K562 (cell line): Measurements from ENCODE around the gene HIPK2.

ENCODE experiments used
- CREM ChIP-seq: IDR thresholded peaks from 2 replicates; pipeline ENCODE4 v1.6.1; 2014; ENCODE audit warnings: antibody characterized with exemption, low read depth
- MAFK ChIP-seq: IDR thresholded peaks from 2 replicates; pipeline ENCODE4 v1.6.1; 2011; ENCODE audit warnings: low read length, improper control_type of control experiment
- RCOR1 ChIP-seq, 2 experiments: IDR thresholded peaks; 2 replicates each; pipeline ENCODE4 v1.6.1; 2012; ENCODE audit warnings: low read depth in 2 of 2, low read length in 2 of 2, borderline replicate concordance in 1 of 2, improper control_type of control experiment in 1 of 2
- RFX5 ChIP-seq: IDR thresholded peaks from 2 replicates; pipeline ENCODE4 v1.6.1; 2011; ENCODE audit warnings: low read depth, mild to moderate bottlenecking, improper control_type of control experiment, low read length
- ZNF561 ChIP-seq: fragments of 450-650 bp; formaldehyde crosslinking; conservative IDR thresholded peaks from 2 replicates; pipeline ENCODE4 v1.4.0; 2020; ENCODE audit warnings: mild to moderate bottlenecking, moderate library complexity
- TF ChIP-seq, protein P1 (sequence below), 3 experiments: IDR thresholded peaks in 2 of 3; conservative IDR thresholded peaks in 1 of 3; 2 replicates each; pipeline ENCODE4 v1.5.1; 2011 to 2012; ENCODE audit warnings: low read length in 3 of 3, mild to moderate bottlenecking in 3 of 3, control low read depth in 2 of 3, improper control_type of control experiment in 1 of 3, inconsistent platforms in 1 of 3, low read depth in 1 of 3, mixed read lengths in 1 of 3, moderate library complexity in 1 of 3; ENCODE audit not compliant: insufficient read depth in 2 of 3

DNA sequence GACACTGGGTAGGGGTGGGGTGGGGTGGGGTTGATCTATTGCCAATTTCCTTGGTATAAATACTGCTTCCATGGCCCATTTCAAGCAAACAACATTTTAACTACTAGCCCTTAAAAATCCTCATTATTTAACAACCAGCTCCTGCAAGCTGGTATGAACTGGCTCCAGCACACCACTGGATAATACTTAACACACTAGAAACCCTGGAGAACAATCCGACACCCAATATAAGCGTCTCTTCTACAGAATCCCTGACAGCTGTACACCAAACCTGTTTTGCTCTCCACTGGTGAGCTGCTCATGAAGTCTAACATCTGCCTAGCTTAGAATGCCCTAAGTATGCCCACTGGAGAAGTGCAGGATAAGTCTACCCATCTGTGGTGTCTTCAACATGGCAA lies 116.8 kb downstream of the HIPK2 start:
- TF ChIP-seq RCOR1 (IDR thresholded peaks at IDR 0.05; ENCODE audit: borderline replicate concordance in 1 of 2, low read depth in 2 of 2, low read length in 2 of 2) (no peak), MAFK (no peak), RFX5 (no peak), CREM (no peak), ZNF561 (no peak)
- TF ChIP-seq, protein P1, sequence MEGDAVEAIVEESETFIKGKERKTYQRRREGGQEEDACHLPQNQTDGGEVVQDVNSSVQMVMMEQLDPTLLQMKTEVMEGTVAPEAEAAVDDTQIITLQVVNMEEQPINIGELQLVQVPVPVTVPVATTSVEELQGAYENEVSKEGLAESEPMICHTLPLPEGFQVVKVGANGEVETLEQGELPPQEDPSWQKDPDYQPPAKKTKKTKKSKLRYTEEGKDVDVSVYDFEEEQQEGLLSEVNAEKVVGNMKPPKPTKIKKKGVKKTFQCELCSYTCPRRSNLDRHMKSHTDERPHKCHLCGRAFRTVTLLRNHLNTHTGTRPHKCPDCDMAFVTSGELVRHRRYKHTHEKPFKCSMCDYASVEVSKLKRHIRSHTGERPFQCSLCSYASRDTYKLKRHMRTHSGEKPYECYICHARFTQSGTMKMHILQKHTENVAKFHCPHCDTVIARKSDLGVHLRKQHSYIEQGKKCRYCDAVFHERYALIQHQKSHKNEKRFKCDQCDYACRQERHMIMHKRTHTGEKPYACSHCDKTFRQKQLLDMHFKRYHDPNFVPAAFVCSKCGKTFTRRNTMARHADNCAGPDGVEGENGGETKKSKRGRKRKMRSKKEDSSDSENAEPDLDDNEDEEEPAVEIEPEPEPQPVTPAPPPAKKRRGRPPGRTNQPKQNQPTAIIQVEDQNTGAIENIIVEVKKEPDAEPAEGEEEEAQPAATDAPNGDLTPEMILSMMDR (IDR thresholded peaks at IDR 0.05 in 2 of 3, conservative IDR thresholded peaks at IDR 0.05 in 1 of 3; ENCODE audit: insufficient read depth in 2 of 3, low read depth in 1 of 3, low read length in 3 of 3): no peak
